Stimulated activated CD4-positive, alpha-beta T cell treated with anti-CD3 and anti-CD28 coated beads, Interleukin-2, amount 100 ng/mL, for 4 hours (primary cell): Measurements from ENCODE around the gene INTS14.

ENCODE experiments used
- DNase-seq: peaks from one replicate; pipeline ENCODE4 v3.0.0-alpha.2; 2020; ENCODE audit warnings: low read depth

Gene INTS14

GRCh38 chr15:65610871-65611718 is at the start of gene INTS14:
TSS of gene INTS14 (minus strand) at chr15:65611131. CDS start at chr15:65607380, 3,751 bp downstream.
- DNase-seq: peak; percentile 90

GRCh38 chr15:65659502-65660052 is 48.6 kb upstream of the INTS14 start:
- no peak for DNase-seq

DNA sequence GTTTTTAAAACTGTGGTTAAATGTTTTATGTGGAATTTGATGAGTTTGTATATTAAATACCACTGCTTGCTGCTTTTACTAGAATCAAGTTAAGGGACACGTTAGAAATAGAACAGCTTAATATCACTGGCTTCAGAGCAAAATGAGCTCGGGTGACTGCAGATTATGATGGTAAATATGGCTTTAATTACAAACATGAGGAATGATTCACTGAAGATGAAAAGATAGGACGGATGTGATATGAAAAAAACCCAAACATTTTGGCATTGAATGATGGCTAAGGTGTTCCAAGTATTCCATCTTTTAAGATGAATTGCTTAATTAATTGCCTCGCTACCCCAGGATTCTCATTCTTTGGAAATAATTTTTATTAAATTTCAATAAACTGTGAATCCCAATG is 44.5 kb upstream of the INTS14 start:
- DNase-seq: no peak

GRCh38 chr15:65655026-65655425 is 44.1 kb upstream of the INTS14 start:
- no peak for DNase-seq

- DNase-seq: no peak
Measured at GRCh38 chr15:65653801-65654521, 43.0 kb upstream of the INTS14 start.

DNA sequence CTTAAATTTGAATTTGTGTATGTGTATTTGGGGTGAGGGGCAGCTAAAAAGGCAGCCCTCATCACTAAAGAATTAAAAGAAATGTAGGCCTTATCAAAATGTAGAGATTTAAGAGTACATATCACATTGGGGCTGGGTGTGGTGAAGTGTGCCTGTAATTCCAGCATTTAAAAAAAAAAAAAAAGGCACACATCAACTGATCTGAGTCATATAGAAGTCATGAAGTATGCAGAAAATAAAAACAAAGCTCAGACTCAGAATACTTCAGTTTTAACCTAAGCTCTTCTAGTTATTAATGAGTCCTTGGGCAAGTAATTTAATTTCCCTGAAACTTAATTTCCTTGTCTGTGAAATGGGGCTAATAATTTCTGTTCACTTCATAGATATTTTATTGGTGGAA is 42.4 kb upstream of the INTS14 start:
- DNase-seq: no peak

- DNase-seq: no peak
Measured at GRCh38 chr15:65651831-65652749, 41.2 kb upstream of the INTS14 start.

DNA sequence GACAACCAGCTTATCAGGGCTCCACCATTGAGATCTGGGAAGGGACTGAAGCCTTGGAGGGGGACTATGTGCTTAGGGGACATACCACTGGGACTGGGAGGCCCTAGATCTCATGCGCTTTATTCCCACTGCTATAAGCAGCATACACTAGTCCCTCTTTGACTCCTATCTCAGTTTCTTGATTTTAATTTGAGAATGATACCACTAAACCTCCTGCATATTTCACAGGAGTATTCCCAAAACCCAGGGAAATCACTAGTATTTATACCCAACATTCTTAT is 40.1 kb upstream of the INTS14 start:
- DNase-seq: no peak

- no peak for DNase-seq
Measured at GRCh38 chr15:65650312-65651041, 39.5 kb upstream of the INTS14 start.

DNA sequence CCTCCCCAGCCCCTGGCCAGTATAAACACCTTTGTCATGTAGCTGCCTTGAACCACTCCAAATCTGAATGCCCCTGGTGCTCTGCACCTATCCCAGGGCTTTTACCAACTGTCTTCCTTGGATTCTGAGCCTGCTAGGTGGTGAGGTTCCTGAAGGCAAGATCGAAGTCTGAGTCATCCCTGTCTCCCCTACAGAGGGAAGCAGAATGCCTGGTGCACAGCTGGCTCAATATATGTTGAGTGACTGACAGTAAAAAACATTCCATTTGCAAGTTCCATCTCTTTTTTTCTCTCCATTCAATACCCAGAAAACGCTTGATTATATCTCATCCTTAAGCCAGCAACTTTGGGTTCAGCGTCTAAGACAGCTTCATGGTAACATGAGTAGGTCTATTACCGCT is 35.6 kb upstream of the INTS14 start:
- no peak for DNase-seq

- no peak for DNase-seq
Measured at GRCh38 chr15:65645392-65645791, 34.5 kb upstream of the INTS14 start.

GRCh38 chr15:65644282-65644681 is 33.4 kb upstream of the INTS14 start:
- DNase-seq: no peak

- no peak for DNase-seq
Measured at GRCh38 chr15:65642594-65642993, 31.7 kb upstream of the INTS14 start.

GRCh38 chr15:65641768-65642475 is 31.0 kb upstream of the INTS14 start:
- no peak for DNase-seq

GRCh38 chr15:65639509-65639908 is 28.6 kb upstream of the INTS14 start:
- no peak for DNase-seq

GRCh38 chr15:65638681-65639089 is 27.8 kb upstream of the INTS14 start:
- DNase-seq: peak; percentile 9

- DNase-seq: no peak
Measured at GRCh38 chr15:65638109-65638508, 27.2 kb upstream of the INTS14 start.

DNA sequence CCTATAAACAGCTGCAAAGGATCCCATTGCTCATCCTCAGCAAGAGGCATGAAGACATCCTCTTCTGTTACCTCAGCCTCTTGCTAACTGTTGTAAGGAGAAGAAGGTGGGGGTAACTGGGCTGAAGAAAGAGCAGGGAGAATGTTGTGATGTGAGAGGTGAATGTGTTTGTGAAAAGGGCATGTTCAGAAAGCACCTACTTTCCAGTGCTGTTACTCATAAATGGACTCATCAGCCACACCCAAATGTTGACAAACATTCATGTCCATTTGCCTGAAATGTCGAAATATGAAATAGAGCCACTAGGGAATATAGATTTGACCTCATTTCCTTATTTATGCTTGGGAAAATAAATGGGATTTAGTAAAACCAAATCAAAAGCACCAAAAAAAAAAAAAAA is 23.4 kb upstream of the INTS14 start:
- no peak for DNase-seq

- no peak for DNase-seq
Measured at GRCh38 chr15:65633752-65634151, 22.8 kb upstream of the INTS14 start.

DNA sequence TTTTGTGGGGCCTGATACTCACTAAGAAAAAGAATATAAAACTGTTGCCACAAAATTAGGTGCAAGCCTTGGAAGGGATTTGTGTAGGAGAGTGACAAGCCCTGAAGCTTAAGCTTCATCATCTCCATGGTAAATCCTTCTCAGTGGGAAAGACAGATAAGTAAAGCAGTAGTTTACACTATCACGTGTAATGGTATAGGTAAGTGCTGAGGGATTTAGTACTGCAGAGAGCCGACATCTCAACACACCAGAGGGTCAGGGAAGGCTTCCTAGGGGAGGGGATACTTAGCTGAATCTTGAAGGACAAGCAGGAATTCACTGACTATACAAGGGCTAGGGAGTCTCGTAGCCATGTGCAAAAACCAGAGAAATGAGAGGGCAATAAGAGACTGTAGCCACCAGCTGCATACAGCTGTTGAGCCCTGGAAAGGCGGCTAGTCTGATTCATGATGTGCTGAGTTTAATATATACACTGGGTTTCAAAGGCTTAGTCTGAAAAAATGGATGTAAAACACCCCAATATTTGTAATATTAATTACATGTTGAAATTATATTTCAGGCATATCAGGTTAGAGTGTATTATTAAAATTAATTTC is 21.9 kb upstream of the INTS14 start:
- no peak for DNase-seq

DNA sequence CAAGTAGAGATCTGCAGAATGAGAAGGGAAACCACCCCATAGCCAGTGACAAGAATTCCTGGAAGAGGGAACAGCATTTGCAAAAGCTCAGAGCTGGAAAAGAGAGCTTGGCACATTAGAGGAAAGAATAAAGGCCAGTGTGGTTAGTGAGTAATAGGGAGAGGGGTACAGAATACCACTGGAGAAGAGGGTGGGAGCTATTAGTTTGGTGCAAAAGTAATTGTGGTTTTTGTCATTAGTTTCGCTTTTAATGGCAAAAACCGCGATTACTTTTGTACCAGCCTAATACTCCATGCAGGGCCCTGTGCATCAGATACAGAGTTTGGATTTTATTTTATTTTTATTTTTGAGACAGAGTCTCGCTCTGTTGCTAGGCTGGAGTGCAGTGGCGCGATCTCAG is 20.6 kb upstream of the INTS14 start:
- no peak for DNase-seq
